HCT116 (cell line): ENCODE data around the gene MORN5. TPM values are rescaled to one million over a fixed set of nuclear protein-coding genes. Genes with fewer than 3 reads are reported as not detected.

Source experiments
- ATAC-seq: fragments of 200-7000 bp; cut with Tn5 transposase; 2 replicates; pipeline ENCODE4 v1.9.1; 2020; ENCODE audit warnings: mild to moderate bottlenecking, moderate library complexity
- BruUV-seq: library from RNA; stranded (reverse); fragments of 400-500 nt; replicated peaks from 2 replicates; lab custom pipeline; 2021; lab: Mats Ljungman, UMichigan
- CTCF ChIA-PET: fragments of 300-600 bp; sonication (Branson Sonifier 250); formaldehyde crosslinking; loops from one replicate; lab custom pipeline; 2021; ENCODE audit warnings: antibody characterized with exemption; lab: Charles Lee
- POLR2A ChIA-PET: fragments of 300-600, 350-600 bp; sonication (Branson Sonifier 250); formaldehyde crosslinking; loops from one replicate; lab custom pipeline; 2021; ENCODE audit warnings: antibody characterized with exemption; lab: Charles Lee
- RAD21 ChIA-PET, 2 experiments: fragments of 300-600 bp; sonication (Branson Sonifier 250); formaldehyde crosslinking; loops; one replicate each; lab custom pipeline; 2023; ENCODE audit warnings: low total read pairs in 2 of 2; ENCODE audit not compliant: uncharacterized antibody in 2 of 2, unreplicated experiment in 2 of 2, low non-redundant PET in 1 of 2; lab: Charles Lee
- DNase-seq: peaks from one replicate; pipeline ENCODE4 v3.0.0-alpha.2; 2010; ENCODE audit warnings: low read depth, low spot score
- H2AFZ ChIP-seq: fragments of 200-600 bp; shearing (Covaris generic), sonication (generic); 2 replicates; pipeline ENCODE4 v1.6.1; 2017; ENCODE audit warnings: low read depth, mixed run types, mixed read lengths, antibody characterized with exemption, low read length; ENCODE audit not compliant: poor library complexity, severe bottlenecking
- H3K27ac ChIP-seq: 2 replicates; pipeline ENCODE4 v1.5.1; 2012; ENCODE audit warnings: low read depth, low read length
- H3K27me3 ChIP-seq: fragments of 200-600 bp; sonication (generic); 2 replicates; pipeline ENCODE4 v1.6.1; 2016; ENCODE audit warnings: mixed run types, low read length, mixed read lengths; ENCODE audit not compliant: insufficient read depth
- H3K36me3 ChIP-seq, 2 experiments: fragments of 200-500 bp in 1 of 2; fragments of 200-600 bp in 1 of 2; sonication (Bioruptor generic) in 1 of 2; sonication (generic) in 1 of 2; 2 replicates each; pipeline versions ENCODE4 v1.5.1 to v1.6.1; 2014 to 2016; ENCODE audit warnings: low read length in 2 of 2, inconsistent platforms in 1 of 2, mixed read lengths in 1 of 2, mixed run types in 1 of 2; ENCODE audit not compliant: insufficient read depth in 2 of 2, control insufficient read depth in 1 of 2
- H3K4me1 ChIP-seq, 2 experiments: fragments of 200-600 bp in 1 of 2; sonication (generic) in 1 of 2; 2 replicates each; pipeline versions ENCODE4 v1.5.1 to v1.6.1; 2012 to 2017; ENCODE audit warnings: low read length in 2 of 2, inconsistent platforms in 1 of 2, mild to moderate bottlenecking in 1 of 2, mixed read lengths in 1 of 2, mixed run types in 1 of 2, moderate library complexity in 1 of 2; ENCODE audit not compliant: insufficient read depth in 2 of 2, control insufficient read depth in 1 of 2
- H3K4me2 ChIP-seq: fragments of 200-600 bp; sonication (generic); 2 replicates; pipeline ENCODE4 v1.6.1; 2017; ENCODE audit warnings: mixed run types, low read length, mixed read lengths
- H3K4me3 ChIP-seq, 2 experiments: fragments of 200-600 bp in 1 of 2; sonication (generic) in 1 of 2; replicated peaks in 1 of 2; 2 replicates each; pipeline ENCODE4 v1.5.1; 2011 to 2016; ENCODE audit warnings: low read length in 2 of 2, control low read depth in 1 of 2, low read depth in 1 of 2, mild to moderate bottlenecking in 1 of 2, mixed read lengths in 1 of 2, mixed run types in 1 of 2
- H3K79me2 ChIP-seq: fragments of 200-600 bp; sonication (generic); 2 replicates; pipeline ENCODE4 v1.6.1; 2017; ENCODE audit warnings: mild to moderate bottlenecking, mixed run types, low read length, moderate library complexity, mixed read lengths; ENCODE audit not compliant: insufficient read depth
- H3K9ac ChIP-seq: fragments of 200-600 bp; sonication (generic); 2 replicates; pipeline ENCODE4 v1.6.1; 2016; ENCODE audit warnings: low read length, mixed read lengths
- H3K9me2 ChIP-seq: fragments of 200-600 bp; sonication (generic), shearing (Covaris generic); 2 replicates; pipeline ENCODE4 v1.6.1; 2017; ENCODE audit warnings: mixed run types, mild to moderate bottlenecking, moderate library complexity; ENCODE audit not compliant: insufficient read depth
- H3K9me3 ChIP-seq, 2 experiments: fragments of 200-500 bp in 1 of 2; fragments of 200-600 bp in 1 of 2; sonication (Bioruptor generic) in 1 of 2; sonication (generic) in 1 of 2; 2 replicates each; pipeline ENCODE4 v1.6.1; 2014 to 2017; ENCODE audit warnings: low read length in 2 of 2, mixed read lengths in 2 of 2, inconsistent platforms in 1 of 2, low read depth in 1 of 2, mild to moderate bottlenecking in 1 of 2, mixed run types in 1 of 2, moderate library complexity in 1 of 2; ENCODE audit not compliant: control insufficient read depth in 1 of 2, insufficient read depth in 1 of 2
- H4K20me1 ChIP-seq: fragments of 200-600 bp; sonication (generic), shearing (Covaris generic); 2 replicates; pipeline ENCODE4 v1.6.1; 2017; ENCODE audit warnings: mixed run types, mild to moderate bottlenecking, moderate library complexity; ENCODE audit not compliant: insufficient read depth
- CEBPB ChIP-seq: IDR thresholded peaks from 2 replicates; pipeline ENCODE4 v1.6.1; 2012; ENCODE audit warnings: low read depth
- EGR1 ChIP-seq: IDR thresholded peaks from 2 replicates; pipeline ENCODE4 v1.6.1; 2012; ENCODE audit warnings: low read depth
- ELF1 ChIP-seq: IDR thresholded peaks from 2 replicates; pipeline ENCODE4 v1.6.1; 2012; ENCODE audit warnings: low read depth, borderline replicate concordance
- JUND ChIP-seq: IDR thresholded peaks from 2 replicates; pipeline ENCODE4 v1.6.1; 2012
- RAD21 ChIP-seq: IDR thresholded peaks from 2 replicates; pipeline ENCODE4 v1.6.1; 2012; ENCODE audit warnings: low read depth, mild to moderate bottlenecking
- REST ChIP-seq: IDR thresholded peaks from 2 replicates; pipeline ENCODE4 v1.6.1; 2012; ENCODE audit warnings: low read depth
- SP1 ChIP-seq: IDR thresholded peaks from 2 replicates; pipeline ENCODE4 v1.6.1; 2012; ENCODE audit warnings: low read depth
- TCF7L2 ChIP-seq: IDR thresholded peaks from 2 replicates; pipeline ENCODE4 v1.7.0; 2011; ENCODE audit warnings: borderline replicate concordance, inconsistent platforms; ENCODE audit not compliant: insufficient read depth, insufficient read length; ENCODE audit errors: extremely low read depth
- intact Hi-C: fragments of 100-400 bp; cut with micrococcal nuclease; formaldehyde crosslinking; loops from 2 replicates; pipeline ENCODE4 v1.10.0; 2022
- total RNA-seq: library from RNA; stranded (reverse); gene quantifications from one replicate; pipeline ENCODE4 v1.2.1, GENCODE V29; 2021; ENCODE audit not compliant: unreplicated experiment

The MORN5 gene
- total RNA-seq, 1 experiment from 2014 or later, result not detected

GRCh38 chr9:122128969-122129343 lies 30.8 kb upstream of the MORN5 start:
- Histone ChIP-seq H3K9me3 (no peaks in the 10 kb centered on the region), H3K9ac (no peak overlapping the region), H3K4me2 (no peak overlapping the region), H2AFZ (no peak overlapping the region), H4K20me1 (no peaks in the 10 kb centered on the region), H3K4me3 (no peak overlapping the region), H3K79me2 (no peaks in the 10 kb centered on the region), H3K27me3 (no peaks in the 10 kb centered on the region), H3K9me2 (no peaks in the 10 kb centered on the region), H3K27ac (no peak overlapping the region), H3K4me1 (peaks cover 0 to 8% of the 10 kb centered on the region in 2 experiments; a peak in 1 of 4 replicates), H3K36me3 (no peaks in the 10 kb centered on the region)
- no TSS peak for BruUV-seq
- TF ChIP-seq TCF7L2 (no peak), CEBPB (no peak), SP1 (no peak), EGR1 (no peak), ELF1 (no peak), JUND (no peak), RAD21 (no peak), REST (no peak)
- ChIA-PET RAD21 (interaction anchor here in 1 of 2 experiments (1.0 kb wide), 1 partner anchor 222 kb away, joined by 3 read pairs; no protein-coding TSS in a partner anchor), CTCF (interaction anchor here (9.5 kb wide), 1 partner anchor 222 kb away, joined by 229 read pairs; no protein-coding TSS in a partner anchor), POLR2A (no interaction called here)
- ATAC-seq (no peak), DNase-seq (no peak)
- intact Hi-C loops, result loop anchor here (10.0 kb wide), 1 partner anchor 1226 kb away; the partner anchor contains the start of gene CRB2
